Measurements from ENCODE around the gene ITGA3. TPM values are rescaled to one million over a fixed set of nuclear protein-coding genes. Genes with fewer than 3 reads are reported as not detected.

The ITGA3 gene
- total RNA-seq, 1 experiment from 2014 or later: 392 TPM

DNA sequence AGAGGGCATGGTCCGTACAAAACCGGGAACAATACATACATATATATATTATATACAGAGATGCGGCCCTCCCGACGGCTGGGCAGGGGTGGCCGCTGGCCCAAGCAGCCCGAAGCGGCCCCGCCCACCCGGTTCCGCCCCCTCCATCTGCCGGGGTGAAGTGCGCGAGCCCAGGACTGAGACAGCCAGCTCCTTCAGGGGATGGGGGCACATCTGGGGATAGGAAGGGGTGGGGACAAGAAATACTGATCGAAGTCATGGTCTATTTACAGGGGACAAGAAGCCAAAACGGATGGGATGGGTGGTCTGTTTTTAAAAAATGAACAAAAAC is 77.8 kb downstream of the ITGA3 start:
- H4K20me1 ChIP-seq (ENCODE audit: insufficient read depth): no peaks in the 10 kb centered on the region
- TF ChIP-seq, protein P1, sequence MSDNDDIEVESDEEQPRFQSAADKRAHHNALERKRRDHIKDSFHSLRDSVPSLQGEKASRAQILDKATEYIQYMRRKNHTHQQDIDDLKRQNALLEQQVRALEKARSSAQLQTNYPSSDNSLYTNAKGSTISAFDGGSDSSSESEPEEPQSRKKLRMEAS (IDR thresholded peaks at IDR 0.05): no peak
- TF ChIP-seq TCF7L2 (IDR thresholded peaks at IDR 0.05; ENCODE audit: borderline replicate concordance, extremely low read depth, insufficient read depth, insufficient read length) (no peak), FOSL1 (IDR thresholded peaks at IDR 0.05; ENCODE audit: low read depth) (no peak), CBX3 (IDR thresholded peaks at IDR 0.05; ENCODE audit: low read depth) (no peak), POLR2AphosphoS5 (IDR thresholded peaks at IDR 0.05; ENCODE audit: low read depth, low read length) (0 out of 2 replicates have a peak, but pooled peaks have one; percentile 19), ATF3 (IDR thresholded peaks at IDR 0.05) (no peak)
- no peaks in the 10 kb centered on the region for H3K9me3 ChIP-seq (ENCODE audit: control insufficient read depth in 1 of 2, insufficient read depth in 1 of 2, low read depth in 1 of 2, low read length in 2 of 2)
- POLR2A ChIA-PET: no interaction called here
- BruUV-seq (replicated peaks): no TSS peak
- peaks cover 12 to 25% of the 10 kb centered on the region in 2 experiments for H3K4me1 ChIP-seq (ENCODE audit: control insufficient read depth in 1 of 2, insufficient read depth in 2 of 2, low read length in 2 of 2)
- no peak overlapping the region for H3K4me3 ChIP-seq (replicated peaks in 1 of 2; ENCODE audit: low read depth in 1 of 2, low read length in 2 of 2)
- H3K79me2 ChIP-seq (ENCODE audit: insufficient read depth, low read length): peaks cover 12% of the 10 kb centered on the region; the same call in 1 of the 2 replicates
- CTCF ChIA-PET: no interaction called here
- DNase-seq (ENCODE audit: low read depth, low spot score): no peak
- intact Hi-C loops (cut with micrococcal nuclease): no loop called here
- RAD21 ChIA-PET (ENCODE audit: low non-redundant PET in 1 of 2, low total read pairs in 2 of 2, uncharacterized antibody in 2 of 2, unreplicated experiment in 2 of 2): interaction anchor here in 1 of 2 experiments (0.6 kb wide), 2 partner anchors 32 to 501 kb away, joined by 3 to 4 read pairs; partner anchors contain the start of genes ABCC3 and SGCA
- no peak for ATAC-seq
- peaks cover 43 to 45% of the 10 kb centered on the region in 2 experiments for H3K36me3 ChIP-seq (ENCODE audit: control insufficient read depth in 1 of 2, insufficient read depth in 2 of 2, low read length in 2 of 2)
- no peaks in the 10 kb centered on the region for H3K9me2 ChIP-seq (ENCODE audit: insufficient read depth)
- no peak overlapping the region for H3K27ac ChIP-seq (ENCODE audit: low read depth, low read length)
- H2AFZ ChIP-seq (ENCODE audit: low read depth, low read length, poor library complexity, severe bottlenecking): no peak overlapping the region
- no peak overlapping the region for H3K9ac ChIP-seq (ENCODE audit: low read length)
- H3K27me3 ChIP-seq (ENCODE audit: insufficient read depth, low read length): no peaks in the 10 kb centered on the region
- no peak overlapping the region for H3K4me2 ChIP-seq (ENCODE audit: low read length)

GRCh38 chr17:50134206-50135110 is 78.5 kb downstream of the ITGA3 start:
- Histone ChIP-seq H3K27ac (ENCODE audit: low read depth, low read length) (no peak overlapping the region), H3K4me1 (ENCODE audit: control insufficient read depth in 1 of 2, insufficient read depth in 2 of 2, low read length in 2 of 2) (peaks cover 12 to 25% of the 10 kb centered on the region in 2 experiments), H3K9ac (ENCODE audit: low read length) (no peak overlapping the region), H2AFZ (ENCODE audit: low read depth, low read length, poor library complexity, severe bottlenecking) (no peak overlapping the region), H3K79me2 (ENCODE audit: insufficient read depth, low read length) (peaks cover 19% of the 10 kb centered on the region; the same call in 1 of the 2 replicates), H4K20me1 (ENCODE audit: insufficient read depth) (no peaks in the 10 kb centered on the region), H3K27me3 (ENCODE audit: insufficient read depth, low read length) (no peaks in the 10 kb centered on the region), H3K9me2 (ENCODE audit: insufficient read depth) (no peaks in the 10 kb centered on the region), H3K4me2 (ENCODE audit: low read length) (no peak overlapping the region), H3K36me3 (ENCODE audit: control insufficient read depth in 1 of 2, insufficient read depth in 2 of 2, low read length in 2 of 2) (peaks cover 50 to 53% of the 10 kb centered on the region in 2 experiments), H3K4me3 (replicated peaks in 1 of 2; ENCODE audit: low read depth in 1 of 2, low read length in 2 of 2) (no peak overlapping the region), H3K9me3 (ENCODE audit: control insufficient read depth in 1 of 2, insufficient read depth in 1 of 2, low read depth in 1 of 2, low read length in 2 of 2) (no peaks in the 10 kb centered on the region)
- no peak for TF ChIP-seq SIN3A (IDR thresholded peaks at IDR 0.05; ENCODE audit: low read depth)
- no peak for TF ChIP-seq POLR2A (IDR thresholded peaks at IDR 0.05; ENCODE audit: borderline replicate concordance, extremely low read depth, insufficient read depth, insufficient read length)
- DNase-seq (ENCODE audit: low read depth, low spot score) (no peak), ATAC-seq (peak; percentile 49)
- RAD21 ChIA-PET (ENCODE audit: low non-redundant PET in 1 of 2, low total read pairs in 2 of 2, uncharacterized antibody in 2 of 2, unreplicated experiment in 2 of 2): interaction anchor here in 1 of 2 experiments (0.6 kb wide), 2 partner anchors 31 to 500 kb away, joined by 3 to 4 read pairs; partner anchors contain the start of genes ABCC3 and SGCA
- POLR2A ChIA-PET: no interaction called here
- CTCF ChIA-PET: no interaction called here
- BruUV-seq (replicated peaks): TSS peak; percentile 42
- intact Hi-C loops (cut with micrococcal nuclease): no loop called here
